ENCODE measurements around the gene ASB5.

ASB5 gene

DNA sequence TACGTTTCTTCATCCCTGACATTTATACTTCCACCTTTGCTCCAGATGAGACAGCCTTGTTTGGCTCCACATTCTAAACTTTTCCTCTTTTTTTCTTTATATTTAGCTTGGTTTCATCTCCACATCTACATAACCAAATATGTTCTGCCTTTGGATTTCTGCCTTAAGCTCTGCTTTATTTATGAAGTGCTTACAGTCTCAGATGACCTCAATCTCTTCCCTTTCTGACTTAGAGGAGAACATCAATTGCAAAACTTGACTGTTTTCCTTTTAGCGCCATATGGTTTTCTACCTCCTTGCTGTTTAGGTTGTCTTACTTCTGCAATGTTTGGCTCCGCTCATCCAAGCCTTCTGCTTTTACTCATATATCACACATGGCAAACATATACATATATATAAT lies 7.5 kb downstream of the ASB5 start:
- Mint-ChIP-seq H3K4me1 (ENCODE audit: low read depth) (peaks cover 6% of the 10 kb centered on the region), H3K4me3 (no peak overlapping the region), H3K36me3 (ENCODE audit: low read depth) (no peaks in the 10 kb centered on the region), H3K9me3 (no peaks in the 10 kb centered on the region), H3K27ac (no peak overlapping the region), H3K27me3 (peaks cover 4% of the 10 kb centered on the region)

DNA sequence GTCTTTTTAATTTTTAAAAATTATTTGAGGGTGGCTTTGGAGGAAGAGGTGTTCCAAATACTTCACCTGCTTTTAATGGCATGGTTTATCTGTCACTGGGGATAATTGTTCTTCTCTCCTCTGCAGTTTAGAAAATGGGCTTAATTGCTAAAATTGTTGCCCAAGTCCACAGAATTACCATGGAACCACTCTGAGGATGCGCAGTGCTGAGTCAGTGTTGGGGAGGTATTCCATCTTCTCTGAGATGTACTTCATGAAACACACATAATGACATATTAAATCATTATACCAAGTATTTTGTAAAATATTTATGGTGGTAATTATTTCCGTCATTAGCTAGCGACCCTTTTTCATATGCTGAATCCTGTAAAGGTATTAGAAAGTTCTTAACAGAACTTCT lies 8.0 kb downstream of the ASB5 start:
- no peaks in the 10 kb centered on the region for H3K9me3 Mint-ChIP-seq
- H3K27ac Mint-ChIP-seq = no peak overlapping the region
- no peak overlapping the region for H3K4me3 Mint-ChIP-seq
- H3K4me1 Mint-ChIP-seq (ENCODE audit: low read depth) = peaks cover 6% of the 10 kb centered on the region
- H3K36me3 Mint-ChIP-seq (ENCODE audit: low read depth) = no peaks in the 10 kb centered on the region
- H3K27me3 Mint-ChIP-seq = peaks cover 4% of the 10 kb centered on the region

DNA sequence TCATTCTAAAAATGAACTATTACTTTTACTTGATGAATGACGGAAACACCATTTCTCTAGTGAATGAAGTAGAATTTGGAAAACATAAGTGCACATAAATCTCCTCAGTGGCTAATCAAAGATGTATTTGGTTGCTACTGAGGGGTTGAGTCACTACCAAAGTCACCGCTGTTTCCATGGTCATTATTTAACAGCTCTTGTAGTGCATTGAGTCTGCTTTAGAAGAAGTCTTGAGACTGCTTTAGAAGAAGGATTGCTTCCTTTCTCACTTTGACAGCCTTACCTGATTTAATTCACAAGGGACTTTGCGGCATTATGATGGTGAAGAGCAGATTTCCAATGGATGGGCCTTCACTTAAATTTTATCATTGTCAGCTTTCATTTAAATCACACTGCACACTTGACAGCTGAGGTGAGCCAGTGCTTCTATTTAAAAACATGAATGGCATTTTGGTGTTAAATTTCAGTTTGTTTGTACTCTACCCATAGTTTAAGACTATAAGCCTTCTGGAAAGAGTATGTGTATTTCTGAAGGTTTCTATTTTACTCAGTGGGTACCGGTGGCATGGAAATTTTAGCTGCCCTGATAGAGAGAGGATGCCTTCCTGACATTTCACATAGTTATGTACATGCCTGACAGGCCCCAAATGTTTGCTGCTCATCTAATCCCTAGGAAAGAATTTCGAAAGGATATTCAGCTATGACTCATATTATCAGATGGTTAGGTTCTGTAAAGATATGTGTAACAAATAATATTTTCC lies 9.5 kb downstream of the ASB5 start:
- H3K27ac Mint-ChIP-seq = no peak overlapping the region
- H3K9me3 Mint-ChIP-seq = no peaks in the 10 kb centered on the region
- no peak overlapping the region for H3K4me3 Mint-ChIP-seq
- H3K27me3 Mint-ChIP-seq = peaks cover 6% of the 10 kb centered on the region
- H3K36me3 Mint-ChIP-seq (ENCODE audit: low read depth) = no peaks in the 10 kb centered on the region
- peaks cover 6% of the 10 kb centered on the region for H3K4me1 Mint-ChIP-seq (ENCODE audit: low read depth)

DNA sequence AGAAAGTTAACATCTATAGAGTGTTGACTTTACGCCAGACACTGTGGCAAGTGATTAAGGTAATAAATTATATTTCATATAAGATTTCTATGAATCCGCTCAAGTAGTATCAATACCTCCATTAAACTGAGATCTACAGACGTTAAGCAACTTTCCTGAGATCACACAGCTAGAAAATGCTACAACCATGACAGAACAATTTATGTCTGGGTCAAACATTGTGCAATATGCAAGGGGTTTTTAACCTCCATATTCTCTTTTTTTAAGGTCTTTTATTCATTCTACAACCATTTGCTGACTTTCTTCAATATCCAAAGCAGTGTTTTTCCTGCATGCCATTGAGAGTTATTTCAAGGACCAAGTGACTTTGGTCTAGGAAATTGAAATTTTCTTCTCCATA lies 10.9 kb downstream of the ASB5 start:
- no peak overlapping the region for H3K27ac Mint-ChIP-seq
- H3K9me3 Mint-ChIP-seq = no peaks in the 10 kb centered on the region
- no peak overlapping the region for H3K4me3 Mint-ChIP-seq
- H3K36me3 Mint-ChIP-seq (ENCODE audit: low read depth) = no peaks in the 10 kb centered on the region
- peaks cover 6% of the 10 kb centered on the region for H3K4me1 Mint-ChIP-seq (ENCODE audit: low read depth)
- H3K27me3 Mint-ChIP-seq = peaks cover 15% of the 10 kb centered on the region

DNA sequence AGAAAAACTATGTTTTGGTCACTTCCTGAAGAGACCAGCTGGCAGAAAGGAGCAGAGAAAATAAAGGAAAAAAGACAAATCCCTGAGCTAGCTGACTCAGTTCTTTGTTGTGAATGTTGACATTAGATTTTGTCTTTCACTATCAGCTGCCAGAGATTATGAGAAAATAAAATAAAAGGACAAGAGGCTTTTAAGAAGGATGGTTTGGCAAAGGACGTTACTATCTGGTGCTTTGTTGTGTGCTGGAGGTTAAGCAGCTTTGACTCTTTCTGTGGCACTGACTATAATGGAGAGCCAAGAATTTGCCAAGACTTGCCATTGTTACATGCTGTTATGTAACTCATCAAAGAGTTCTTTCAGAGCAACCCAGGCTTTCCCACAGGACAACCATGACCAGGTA lies 12.1 kb downstream of the ASB5 start:
- Mint-ChIP-seq H3K27me3 (peaks cover 15% of the 10 kb centered on the region), H3K27ac (no peak overlapping the region), H3K4me1 (ENCODE audit: low read depth) (peaks cover 6% of the 10 kb centered on the region), H3K4me3 (no peak overlapping the region), H3K36me3 (ENCODE audit: low read depth) (no peaks in the 10 kb centered on the region), H3K9me3 (no peaks in the 10 kb centered on the region)

GRCh38 chr4:176242764-176243347 lies 26.2 kb downstream of the ASB5 start:
- H3K36me3 Mint-ChIP-seq (ENCODE audit: low read depth) = no peaks in the 10 kb centered on the region
- H3K27ac Mint-ChIP-seq = no peak overlapping the region
- no peaks in the 10 kb centered on the region for H3K9me3 Mint-ChIP-seq
- peaks cover 8% of the 10 kb centered on the region for H3K27me3 Mint-ChIP-seq
- no peak overlapping the region for H3K4me3 Mint-ChIP-seq
- H3K4me1 Mint-ChIP-seq (ENCODE audit: low read depth) = no peaks in the 10 kb centered on the region

DNA sequence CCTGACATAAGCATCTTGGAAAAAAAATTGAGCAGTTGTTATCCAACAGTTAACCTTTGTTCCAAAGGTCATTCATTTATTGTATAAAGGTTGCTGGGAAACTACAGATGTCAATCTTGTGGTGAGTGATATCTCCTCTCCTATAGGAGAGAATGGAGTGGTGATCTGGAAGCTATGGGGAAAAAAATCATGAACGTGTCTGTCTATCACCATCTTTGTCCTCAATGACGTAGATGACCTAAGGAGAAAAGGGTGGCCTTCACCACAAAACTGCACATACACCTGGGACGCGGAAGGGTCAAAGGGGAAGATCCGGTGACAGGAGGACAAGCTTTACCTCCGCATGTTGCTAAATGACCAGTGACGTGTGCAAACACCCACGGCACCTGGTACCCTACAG lies 27.3 kb downstream of the ASB5 start:
- Mint-ChIP-seq H3K9me3 (no peaks in the 10 kb centered on the region), H3K27me3 (peaks cover 2% of the 10 kb centered on the region)

GRCh38 chr4:176238826-176239225 lies 30.2 kb downstream of the ASB5 start:
- H3K27me3 Mint-ChIP-seq = peaks cover 16% of the 10 kb centered on the region
- no peak overlapping the region for H3K4me3 Mint-ChIP-seq
- H3K36me3 Mint-ChIP-seq (ENCODE audit: low read depth) = no peaks in the 10 kb centered on the region
- no peaks in the 10 kb centered on the region for H3K4me1 Mint-ChIP-seq (ENCODE audit: low read depth)
- H3K9me3 Mint-ChIP-seq = no peaks in the 10 kb centered on the region
- H3K27ac Mint-ChIP-seq = no peak overlapping the region

More for the DNA sequence above, 27.3 kb downstream of the ASB5 start:
- Mint-ChIP-seq H3K27ac (no peak overlapping the region), H3K36me3 (ENCODE audit: low read depth) (no peaks in the 10 kb centered on the region), H3K4me3 (no peak overlapping the region), H3K4me1 (ENCODE audit: low read depth) (no peaks in the 10 kb centered on the region)

- H3K36me3 Mint-ChIP-seq (ENCODE audit: low read depth) = no peaks in the 10 kb centered on the region
Measured at GRCh38 chr4:176238157-176238610, 30.8 kb downstream of the ASB5 start.

DNA sequence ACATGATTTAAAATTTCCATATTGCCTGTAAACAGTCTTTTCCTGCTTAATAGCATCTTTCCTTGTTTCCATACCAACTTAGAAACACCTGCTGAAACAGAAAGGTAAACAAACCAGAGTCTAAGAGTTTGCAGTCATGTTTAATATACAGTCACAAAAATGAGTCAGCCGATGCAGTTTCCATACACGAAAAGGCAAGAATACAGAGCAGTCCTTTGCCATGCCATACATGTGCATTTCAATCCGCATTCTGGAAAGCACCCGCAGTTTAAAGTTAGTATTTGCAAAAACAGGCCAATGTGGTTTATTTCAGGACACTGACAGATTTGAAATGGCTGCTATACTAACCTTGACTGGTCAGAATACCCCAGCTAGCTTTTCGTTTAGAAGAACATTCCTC lies 32.1 kb downstream of the ASB5 start:
- no peaks in the 10 kb centered on the region for H3K36me3 Mint-ChIP-seq (ENCODE audit: low read depth)
- no peak overlapping the region for H3K27ac Mint-ChIP-seq
- H3K27me3 Mint-ChIP-seq = peaks cover 24% of the 10 kb centered on the region
- H3K4me3 Mint-ChIP-seq = no peak overlapping the region
- H3K9me3 Mint-ChIP-seq = no peaks in the 10 kb centered on the region
- no peaks in the 10 kb centered on the region for H3K4me1 Mint-ChIP-seq (ENCODE audit: low read depth)

More at GRCh38 chr4:176238157-176238610, 30.8 kb downstream of the ASB5 start:
- Mint-ChIP-seq H3K4me3 (no peak overlapping the region), H3K27ac (no peak overlapping the region), H3K4me1 (ENCODE audit: low read depth) (no peaks in the 10 kb centered on the region), H3K9me3 (no peaks in the 10 kb centered on the region), H3K27me3 (peaks cover 16% of the 10 kb centered on the region)

GRCh38 chr4:176230836-176231235 lies 38.2 kb downstream of the ASB5 start:
- Mint-ChIP-seq H3K4me1 (ENCODE audit: low read depth) (no peaks in the 10 kb centered on the region), H3K36me3 (ENCODE audit: low read depth) (no peaks in the 10 kb centered on the region), H3K27me3 (peaks cover 29% of the 10 kb centered on the region), H3K4me3 (no peak overlapping the region), H3K9me3 (no peaks in the 10 kb centered on the region), H3K27ac (no peak overlapping the region)

GRCh38 chr4:176229645-176230044 lies 39.4 kb downstream of the ASB5 start:
- H3K4me1 Mint-ChIP-seq (ENCODE audit: low read depth) = no peaks in the 10 kb centered on the region
- no peaks in the 10 kb centered on the region for H3K9me3 Mint-ChIP-seq
- no peak overlapping the region for H3K4me3 Mint-ChIP-seq
- H3K27me3 Mint-ChIP-seq = peaks cover 26% of the 10 kb centered on the region
- H3K36me3 Mint-ChIP-seq (ENCODE audit: low read depth) = no peaks in the 10 kb centered on the region
- H3K27ac Mint-ChIP-seq = no peak overlapping the region

DNA sequence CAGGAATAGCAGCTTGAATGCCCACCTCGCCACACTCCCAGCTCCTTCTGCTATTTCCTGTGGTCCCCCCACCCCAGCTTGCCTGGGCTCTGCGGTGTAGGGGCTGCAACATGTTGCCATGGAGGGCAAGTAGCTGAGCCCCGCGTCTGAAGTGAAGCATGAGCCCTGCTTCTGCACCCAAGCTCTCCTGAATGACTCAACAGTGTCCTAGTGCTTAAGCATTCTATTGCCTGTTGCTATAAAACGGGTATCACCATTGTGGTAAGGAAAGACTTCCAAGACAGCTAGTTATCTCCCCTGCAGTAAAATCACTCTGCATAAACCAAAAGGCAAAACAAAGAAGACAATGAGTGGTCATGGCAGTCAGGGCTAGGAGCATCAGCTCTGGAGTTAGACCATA lies 42.3 kb downstream of the ASB5 start:
- no peaks in the 10 kb centered on the region for H3K4me1 Mint-ChIP-seq (ENCODE audit: low read depth)
- no peak overlapping the region for H3K27ac Mint-ChIP-seq
- H3K9me3 Mint-ChIP-seq = no peaks in the 10 kb centered on the region
- H3K27me3 Mint-ChIP-seq = peaks cover 14% of the 10 kb centered on the region
- H3K4me3 Mint-ChIP-seq = no peak overlapping the region
- no peaks in the 10 kb centered on the region for H3K36me3 Mint-ChIP-seq (ENCODE audit: low read depth)

DNA sequence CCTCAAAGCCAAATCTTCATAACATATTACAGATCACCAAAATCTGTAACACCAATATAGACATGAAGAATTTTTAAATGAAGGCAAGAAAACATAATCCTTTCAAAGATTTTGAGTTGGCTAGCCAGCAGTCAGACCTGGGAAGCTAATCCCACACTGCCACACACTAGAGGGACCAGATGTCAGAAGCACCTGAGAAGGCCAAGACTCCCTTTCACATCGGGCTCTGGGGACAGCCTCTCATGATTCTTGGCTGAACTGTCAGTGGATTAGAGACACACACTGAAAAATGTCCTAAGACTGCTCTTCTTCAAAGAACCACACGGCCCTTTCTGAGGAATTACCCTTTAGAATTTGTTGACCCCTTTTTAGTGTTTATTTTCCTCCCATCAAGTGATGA lies 45.5 kb downstream of the ASB5 start:
- Mint-ChIP-seq H3K4me1 (ENCODE audit: low read depth) (no peaks in the 10 kb centered on the region), H3K27me3 (peaks cover 10% of the 10 kb centered on the region), H3K9me3 (no peaks in the 10 kb centered on the region), H3K4me3 (no peak overlapping the region), H3K36me3 (ENCODE audit: low read depth) (no peaks in the 10 kb centered on the region), H3K27ac (no peak overlapping the region)

- H3K27me3 Mint-ChIP-seq = peaks cover 5% of the 10 kb centered on the region
- no peaks in the 10 kb centered on the region for H3K9me3 Mint-ChIP-seq
- H3K36me3 Mint-ChIP-seq (ENCODE audit: low read depth) = no peaks in the 10 kb centered on the region
- no peaks in the 10 kb centered on the region for H3K4me1 Mint-ChIP-seq (ENCODE audit: low read depth)
- H3K27ac Mint-ChIP-seq = no peak overlapping the region
- H3K4me3 Mint-ChIP-seq = no peak overlapping the region
Measured at GRCh38 chr4:176222149-176222548, 46.9 kb downstream of the ASB5 start.

DNA sequence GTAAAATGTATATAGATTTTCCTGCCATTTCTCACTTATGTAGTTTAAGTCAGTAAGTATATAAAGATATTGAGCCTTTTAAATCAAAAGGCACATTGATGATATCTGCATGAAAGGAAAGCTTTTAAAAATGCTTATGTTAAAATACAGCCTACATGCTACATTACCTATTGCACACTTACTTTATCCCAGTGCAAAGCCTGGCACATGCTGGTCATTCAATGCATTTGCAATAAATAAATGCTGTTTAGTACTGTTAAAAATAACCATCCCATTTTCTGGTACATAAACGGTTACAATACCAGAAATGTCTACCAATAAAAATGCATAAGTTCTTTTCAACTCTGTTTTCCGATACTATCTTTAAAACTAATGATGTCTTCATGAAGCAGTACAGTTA lies 51.5 kb downstream of the ASB5 start:
- Mint-ChIP-seq H3K4me3 (no peak overlapping the region), H3K4me1 (ENCODE audit: low read depth) (no peaks in the 10 kb centered on the region), H3K27ac (no peak overlapping the region), H3K9me3 (no peaks in the 10 kb centered on the region), H3K27me3 (peaks cover 6% of the 10 kb centered on the region), H3K36me3 (ENCODE audit: low read depth) (no peaks in the 10 kb centered on the region)

Measured in stimulated activated naive CD8-positive, alpha-beta T cell treated with anti-CD3 and anti-CD28 coated beads, Interleukin-15, Interleukin-2, amounts not matched to agents 100 ng/mL and 50 ng/mL, for 24 hours (primary cell).